NCI-H2227 (cell line): ENCODE data around the gene FOXA2.

Source experiments
- DNase-seq: peaks from one replicate; lab custom pipeline; 2025; ENCODE audit not compliant: unreplicated experiment; lab: John Stamatoyannopoulos, UW

FOXA2 gene

DNA sequence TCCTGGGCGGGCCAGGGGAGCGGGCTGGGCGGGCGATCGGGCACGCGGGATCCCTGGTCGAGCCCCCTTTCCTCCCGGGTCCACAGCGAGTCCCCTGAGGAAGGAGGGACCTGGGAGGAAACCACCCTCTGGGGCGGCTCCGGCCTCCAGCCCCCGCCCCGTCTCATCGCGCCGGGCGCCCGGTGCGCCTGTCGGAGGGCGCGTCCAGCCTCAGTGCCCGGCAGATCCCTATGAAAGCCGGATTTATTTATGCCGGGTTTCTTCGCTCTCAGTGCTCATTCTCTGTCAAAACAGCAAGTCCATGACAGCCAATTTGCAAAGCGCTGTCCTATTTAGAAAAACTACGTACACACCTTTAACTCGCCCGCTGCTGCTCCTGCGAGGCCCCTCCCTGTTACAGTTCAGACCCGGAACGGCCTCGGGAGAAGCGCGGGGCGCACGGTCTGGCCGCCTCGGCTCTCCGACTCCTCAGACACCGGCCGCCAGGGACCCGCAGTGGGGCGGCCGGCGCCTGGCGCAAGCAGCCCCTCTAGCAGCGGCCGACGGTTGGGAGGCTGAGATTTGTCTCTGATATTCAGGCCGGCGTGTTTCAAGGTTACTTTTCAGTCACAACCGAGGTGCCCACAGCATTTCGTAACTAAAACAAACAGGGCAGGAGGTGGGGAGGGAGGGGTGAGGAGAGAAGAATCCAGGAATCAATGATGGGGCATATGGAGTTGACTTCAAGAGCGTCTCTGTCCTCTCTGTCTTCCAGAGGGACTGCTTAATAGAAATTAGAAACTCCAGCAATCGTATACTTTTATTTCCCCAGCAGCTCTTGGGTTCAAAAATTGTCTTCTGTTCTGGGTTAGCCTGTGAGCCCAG, 782 bp upstream of the FOXA2 start:
- no peak for DNase-seq

DNA sequence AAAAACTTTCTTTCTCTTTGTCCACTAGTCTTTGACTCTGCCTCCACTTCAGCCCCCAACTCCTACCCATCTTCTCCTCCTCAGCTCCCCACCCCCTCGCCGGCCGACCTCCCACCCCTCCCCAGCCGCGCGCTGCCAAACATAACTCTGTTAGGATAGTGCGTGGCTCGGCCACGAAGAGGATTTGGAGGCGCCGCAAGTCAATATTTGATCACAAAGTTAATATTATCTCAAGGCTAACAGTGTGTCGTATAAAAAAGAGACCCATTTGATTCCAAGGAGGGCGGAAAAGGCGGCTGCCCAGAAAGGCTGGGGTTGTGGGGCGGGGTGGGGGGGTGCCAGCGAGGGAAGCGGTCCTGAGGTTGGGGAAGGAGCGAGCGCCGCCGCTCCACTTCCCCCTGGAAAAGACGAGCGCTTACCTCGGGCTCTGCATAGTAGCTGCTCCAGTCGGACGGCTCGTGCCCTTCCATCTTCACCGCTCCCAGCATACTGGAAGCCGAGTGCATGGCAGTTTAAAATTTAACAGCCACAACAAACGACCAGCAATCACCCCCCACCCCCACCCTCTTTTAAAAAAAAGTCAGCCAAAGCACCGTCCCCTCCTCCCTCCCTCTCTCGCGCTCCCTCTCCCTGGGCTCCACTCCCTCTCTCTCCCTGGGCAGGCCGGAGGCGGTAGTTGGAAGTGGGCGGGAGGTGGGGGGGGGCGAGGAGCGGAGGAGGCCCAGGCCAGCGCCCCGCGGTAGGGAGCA, 425 bp downstream of the FOXA2 start:
- DNase-seq: no peak

DNA sequence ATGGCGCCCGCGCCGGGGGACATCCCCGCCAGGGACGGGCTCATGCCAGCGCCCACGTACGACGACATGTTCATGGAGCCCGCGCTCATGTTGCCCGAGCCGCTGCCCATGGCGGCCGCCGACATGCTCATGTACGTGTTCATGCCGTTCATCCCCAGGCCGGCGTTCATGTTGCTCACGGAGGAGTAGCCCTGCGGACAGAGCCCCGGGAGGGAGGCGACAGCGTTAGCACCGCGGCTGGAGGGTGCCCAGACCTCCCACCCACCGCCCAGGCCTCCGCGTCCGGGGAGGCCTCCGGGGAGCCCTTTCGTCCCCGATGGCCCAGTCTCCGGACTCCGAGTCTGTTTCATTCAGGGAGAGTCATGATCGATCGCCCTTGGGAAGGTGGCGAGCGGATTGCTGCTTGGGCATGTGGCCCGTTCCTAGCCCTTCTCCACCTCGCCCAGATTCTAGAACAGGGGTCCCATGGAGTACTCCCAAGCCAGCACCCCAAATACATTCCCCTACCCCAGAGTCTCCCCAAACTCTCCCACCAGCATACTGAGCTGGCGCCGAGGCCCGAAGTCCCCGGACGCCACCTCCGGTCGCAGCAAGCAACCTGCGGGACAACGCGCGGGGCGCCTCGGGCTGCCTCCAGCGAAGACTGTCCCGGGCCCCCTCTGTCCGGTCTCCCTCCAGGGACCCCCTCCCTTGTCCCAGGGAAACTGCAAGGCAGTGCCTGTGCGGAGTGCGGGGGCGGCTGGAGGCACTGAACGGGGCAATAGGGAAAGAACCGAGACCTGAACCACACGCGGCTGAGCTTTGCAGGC, 1.2 kb downstream of the FOXA2 start:
- DNase-seq: no peak

DNA sequence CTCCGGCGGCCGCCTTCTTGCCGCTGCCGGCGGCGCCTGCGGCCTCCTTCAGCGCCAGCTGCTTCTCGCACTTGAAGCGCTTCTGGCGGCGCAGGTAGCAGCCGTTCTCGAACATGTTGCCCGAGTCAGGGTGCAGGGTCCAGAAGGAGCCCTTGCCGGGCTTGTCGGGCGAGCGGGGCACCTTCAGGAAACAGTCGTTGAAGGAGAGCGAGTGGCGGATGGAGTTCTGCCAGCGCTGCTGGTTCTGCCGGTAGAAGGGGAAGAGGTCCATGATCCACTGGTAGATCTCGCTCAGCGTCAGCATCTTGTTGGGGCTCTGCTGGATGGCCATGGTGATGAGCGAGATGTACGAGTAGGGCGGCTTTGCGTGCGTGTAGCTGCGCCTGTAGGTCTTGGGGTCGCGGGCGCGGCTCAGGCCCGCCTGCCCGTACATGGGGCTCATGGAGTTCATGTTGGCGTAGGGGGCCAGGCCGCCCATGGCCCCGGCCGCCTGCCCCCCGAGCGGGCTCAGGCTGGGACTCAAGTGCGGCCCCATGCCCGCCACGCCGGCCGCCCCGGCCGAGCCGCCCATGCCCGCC, 1.9 kb downstream of the FOXA2 start:
- DNase-seq: no peak

DNA sequence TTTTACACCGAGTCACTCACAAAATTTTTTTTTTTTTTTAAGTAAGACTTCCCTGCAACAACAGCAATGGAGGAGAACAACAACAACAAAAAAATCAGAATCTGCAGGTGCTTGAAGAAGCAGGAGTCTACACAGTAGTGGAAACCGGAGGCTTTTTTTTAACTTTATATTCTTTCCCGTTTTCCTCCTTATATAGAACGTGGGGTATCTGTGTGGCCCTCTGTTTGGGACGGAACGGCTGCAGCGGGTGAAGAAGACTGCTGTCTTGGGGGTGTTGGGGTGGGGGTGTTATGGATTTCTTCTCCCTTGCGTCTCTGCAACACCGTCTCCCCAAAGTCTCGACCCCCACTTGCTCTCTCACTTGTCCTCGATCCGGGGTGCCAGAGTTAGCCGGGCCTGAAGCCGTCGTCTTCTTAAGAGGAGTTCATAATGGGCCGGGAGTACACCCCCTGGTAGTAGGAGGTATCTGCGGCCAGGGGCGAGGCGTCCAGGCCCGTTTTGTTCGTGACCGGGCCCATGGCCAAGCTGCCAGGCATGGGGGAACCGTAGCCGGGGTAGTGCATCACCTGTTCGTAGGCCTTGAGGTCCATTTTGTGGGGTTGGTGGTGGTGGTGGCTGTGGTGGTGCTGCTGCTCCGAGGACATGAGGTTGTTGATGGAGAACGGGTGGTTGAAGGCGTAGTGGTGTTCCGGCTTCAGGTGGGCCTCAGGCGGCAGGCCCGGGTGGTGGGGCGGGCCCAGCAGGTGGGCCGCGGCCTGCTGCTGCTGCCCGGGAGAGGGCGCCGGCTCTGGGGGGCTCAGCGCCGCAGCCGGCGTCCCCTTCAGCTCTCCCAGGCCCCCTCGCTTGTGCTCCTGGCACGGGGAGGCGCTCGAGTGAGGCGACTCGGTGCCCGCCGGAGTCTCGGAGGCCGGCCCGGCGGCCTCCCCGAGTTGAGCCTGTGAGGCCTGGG, 2.7 kb downstream of the FOXA2 start:
- no peak for DNase-seq

DNA sequence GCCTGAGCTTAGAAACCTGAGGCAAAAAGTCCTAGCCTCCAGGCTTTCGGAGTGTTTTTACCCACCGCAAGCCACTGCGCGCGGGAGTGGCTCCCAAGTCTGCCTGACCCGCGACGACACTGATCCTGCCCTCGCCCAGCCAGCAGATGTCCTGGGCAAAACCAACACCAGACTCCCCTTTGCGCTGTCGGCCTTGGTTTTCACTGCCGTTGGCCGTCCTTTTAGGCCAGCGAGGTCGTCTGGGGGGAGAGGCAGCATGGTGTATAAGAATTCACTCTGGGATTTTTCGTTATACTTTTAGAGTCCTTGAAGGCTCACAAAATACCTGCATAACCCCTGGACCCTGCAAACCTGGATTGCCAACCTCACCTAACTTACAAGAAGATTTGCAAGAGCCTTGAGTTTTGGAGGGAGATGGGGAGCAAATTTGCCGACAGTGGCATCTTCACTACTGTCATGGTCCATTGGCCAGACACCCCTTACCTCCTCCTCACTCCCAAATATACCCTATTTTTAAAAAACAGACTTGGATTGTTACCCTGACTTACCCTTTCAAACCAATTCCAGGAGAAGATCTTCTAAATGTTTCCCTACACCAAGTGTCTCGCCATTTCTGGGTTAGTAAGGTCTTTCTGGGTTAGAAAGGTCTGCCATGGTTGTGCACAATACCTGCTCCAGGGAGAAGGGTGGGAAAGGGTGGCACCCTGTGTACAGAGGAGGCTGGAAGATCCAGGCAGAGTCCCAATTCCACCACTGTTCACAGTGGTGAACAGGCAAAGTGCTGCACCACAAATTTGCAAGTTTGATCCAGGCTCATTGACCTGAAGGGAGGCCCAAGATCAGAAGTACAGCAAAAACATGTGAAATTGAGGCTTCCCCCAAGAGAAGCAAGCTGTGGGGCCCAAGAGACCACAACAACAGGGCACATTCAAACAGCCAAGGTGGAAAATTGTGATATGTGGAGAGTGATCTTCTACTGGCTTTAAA, 4.4 kb downstream of the FOXA2 start:
- DNase-seq: no peak

DNA sequence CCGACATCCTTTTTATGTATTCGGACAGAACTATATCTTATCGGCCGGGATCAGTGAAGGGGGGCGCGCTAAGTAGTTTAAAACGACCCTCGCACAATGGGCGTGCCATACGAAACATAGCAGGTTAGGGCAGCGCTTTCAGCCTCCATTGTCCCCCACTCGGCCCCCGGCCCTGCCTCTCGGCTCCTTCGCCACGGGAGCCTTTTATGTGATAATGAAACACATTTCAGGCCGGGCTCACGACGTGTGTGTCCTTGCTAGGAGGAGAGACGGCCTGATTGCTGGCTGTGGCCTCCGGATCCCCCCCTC, 5.3 kb downstream of the FOXA2 start:
- DNase-seq: no peak

DNA sequence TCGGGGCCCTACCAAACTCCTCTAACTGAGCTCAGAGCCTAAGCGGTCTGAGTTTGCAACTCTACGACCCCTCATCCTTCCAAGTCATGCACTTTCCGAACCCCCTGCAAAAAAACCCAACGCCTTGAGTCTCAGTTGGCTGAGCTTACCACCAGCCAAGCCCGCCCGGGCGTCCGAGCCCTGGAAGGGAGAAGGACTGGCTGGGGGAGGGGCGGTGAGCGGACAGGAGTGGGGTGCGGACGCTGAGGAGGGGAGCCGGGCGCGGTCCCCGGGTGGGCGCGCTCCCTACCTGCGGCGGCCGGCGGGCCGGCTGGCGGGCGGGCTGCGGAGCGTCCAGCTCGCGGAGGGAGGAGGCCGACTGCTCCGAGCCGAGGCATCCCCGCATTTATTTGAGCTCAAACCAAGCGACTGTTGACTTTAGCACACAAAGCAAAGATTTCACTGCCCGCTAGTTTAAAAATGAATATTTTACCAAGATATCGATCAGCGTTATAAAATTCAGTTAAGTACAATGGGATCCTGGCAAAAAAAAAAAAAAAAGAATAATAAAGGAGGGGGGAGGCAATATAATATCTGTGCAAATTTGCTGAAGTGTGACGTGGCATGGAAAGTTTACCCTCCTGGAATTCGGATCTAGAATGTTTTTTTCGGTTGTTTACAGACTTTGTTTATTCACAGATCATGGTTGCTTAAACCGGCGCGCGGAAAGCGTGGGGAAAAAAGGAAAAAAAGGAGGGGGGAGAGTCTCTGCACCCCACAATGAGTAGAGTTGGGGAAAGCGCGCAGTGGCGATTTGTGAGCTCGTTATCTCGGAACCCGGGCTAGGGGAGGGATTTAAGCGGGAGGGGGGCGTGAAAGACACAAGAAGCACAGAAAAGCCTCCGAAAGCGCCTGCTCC, 5.9 kb downstream of the FOXA2 start:
- no peak for DNase-seq

DNA sequence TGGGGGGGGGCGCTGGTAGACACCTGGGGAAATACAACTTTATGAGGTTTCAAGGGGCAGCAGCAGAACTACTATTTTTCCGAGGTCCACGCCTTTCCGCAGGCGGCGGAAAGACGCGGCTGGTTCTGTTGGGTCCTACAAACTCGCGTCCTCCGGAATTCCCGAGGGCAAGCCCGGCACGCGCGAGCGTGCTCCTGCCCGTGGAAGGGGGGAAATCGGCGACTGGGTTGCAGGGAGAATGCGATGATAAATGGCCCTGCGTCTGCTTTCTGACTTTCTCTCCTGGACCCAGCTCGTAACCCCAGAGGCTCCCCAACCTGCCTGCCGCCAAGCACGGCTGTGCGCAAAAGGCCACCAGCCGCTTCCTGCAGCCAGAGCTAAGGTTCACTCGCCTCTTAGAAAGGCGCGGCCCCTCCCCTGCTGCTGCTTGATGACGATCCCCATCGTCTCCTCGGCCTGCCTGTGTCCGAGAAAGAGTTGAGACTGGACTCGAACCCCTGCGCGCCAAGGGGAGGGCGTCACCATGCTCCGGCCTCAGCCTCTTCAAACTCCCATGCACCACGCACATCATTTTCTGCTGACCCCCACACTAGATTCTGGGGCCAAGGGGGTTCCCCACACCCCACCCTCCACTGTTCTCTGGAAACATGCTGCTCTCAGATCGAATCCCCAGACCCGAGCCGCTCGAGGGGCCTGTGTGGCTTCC, 6.7 kb downstream of the FOXA2 start:
- no peak for DNase-seq

DNA sequence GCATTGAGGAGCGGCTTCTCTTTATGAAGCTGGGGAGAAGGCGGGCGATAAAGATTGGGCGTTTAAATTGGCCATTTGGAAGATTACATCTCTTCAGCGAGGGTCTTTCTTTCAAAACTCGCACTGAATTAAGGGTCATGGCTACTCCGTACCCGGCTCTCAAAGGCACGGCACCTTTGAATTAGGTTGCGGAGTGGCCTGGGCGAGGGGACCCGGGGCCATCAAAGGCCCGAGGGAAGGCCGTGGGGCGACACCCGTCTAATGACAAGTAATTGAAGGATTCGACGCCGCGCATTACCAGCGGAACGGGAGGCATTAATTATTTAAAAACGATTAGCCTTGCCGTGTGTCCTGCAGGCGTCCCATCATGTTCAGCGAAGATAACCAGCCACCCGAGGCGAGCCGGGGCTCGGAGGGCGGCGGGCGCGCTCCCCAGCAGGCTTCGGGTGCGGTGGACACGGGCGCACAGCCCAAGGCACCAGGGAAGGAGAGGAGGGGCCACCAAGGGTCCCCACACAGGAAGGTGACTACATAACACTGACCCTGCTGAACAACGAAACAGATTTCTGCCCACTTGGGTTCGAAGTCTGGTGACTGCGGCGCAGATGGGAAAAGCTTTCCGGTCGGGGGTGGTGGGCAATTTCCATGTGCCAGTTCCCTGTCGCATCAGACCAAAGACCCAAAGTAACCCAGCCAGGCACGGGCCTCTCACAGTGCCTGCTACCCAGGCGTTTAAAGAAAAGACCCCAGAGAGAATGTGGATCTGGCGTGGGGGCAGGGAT, 7.4 kb downstream of the FOXA2 start:
- no peak for DNase-seq

DNA sequence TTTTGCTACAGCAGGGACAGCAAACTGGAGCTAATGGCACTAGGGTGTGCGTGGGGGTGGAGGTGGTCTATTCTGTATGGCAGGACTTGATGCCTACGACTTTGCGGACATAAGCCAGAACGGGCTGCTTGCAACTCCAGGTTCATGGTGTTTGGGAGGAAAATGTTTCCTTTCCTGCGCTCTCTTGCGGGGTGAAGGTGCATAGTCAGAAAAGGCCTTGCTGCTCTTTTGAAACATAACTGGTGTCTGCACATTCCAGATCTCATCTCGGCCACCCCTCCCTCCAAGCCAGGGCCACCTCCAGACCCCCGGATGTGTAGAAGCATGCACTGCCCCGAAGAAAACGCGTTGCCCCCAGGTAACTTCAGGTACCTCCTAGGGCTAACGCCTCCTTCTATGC, 8.1 kb downstream of the FOXA2 start:
- no peak for DNase-seq

DNA sequence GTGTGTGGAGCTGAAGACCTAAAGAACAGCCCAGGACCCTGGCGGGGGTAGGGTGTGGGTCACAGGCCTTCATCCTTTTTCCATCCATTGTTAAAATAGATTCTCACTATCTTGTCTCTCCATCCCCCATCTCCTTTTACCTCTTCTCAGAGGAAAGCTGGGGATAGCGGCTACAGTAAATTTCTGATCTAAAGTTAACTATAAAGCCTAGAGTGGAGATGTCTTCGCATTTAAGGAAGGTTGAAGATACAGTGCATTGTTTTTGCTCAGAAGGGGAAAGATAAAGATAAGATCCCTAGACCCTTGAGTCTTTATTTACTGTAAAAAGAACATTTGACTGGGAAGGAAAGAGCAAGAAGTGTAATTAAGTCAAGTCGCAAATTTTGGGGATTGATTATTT, 8.6 kb downstream of the FOXA2 start:
- no peak for DNase-seq

DNA sequence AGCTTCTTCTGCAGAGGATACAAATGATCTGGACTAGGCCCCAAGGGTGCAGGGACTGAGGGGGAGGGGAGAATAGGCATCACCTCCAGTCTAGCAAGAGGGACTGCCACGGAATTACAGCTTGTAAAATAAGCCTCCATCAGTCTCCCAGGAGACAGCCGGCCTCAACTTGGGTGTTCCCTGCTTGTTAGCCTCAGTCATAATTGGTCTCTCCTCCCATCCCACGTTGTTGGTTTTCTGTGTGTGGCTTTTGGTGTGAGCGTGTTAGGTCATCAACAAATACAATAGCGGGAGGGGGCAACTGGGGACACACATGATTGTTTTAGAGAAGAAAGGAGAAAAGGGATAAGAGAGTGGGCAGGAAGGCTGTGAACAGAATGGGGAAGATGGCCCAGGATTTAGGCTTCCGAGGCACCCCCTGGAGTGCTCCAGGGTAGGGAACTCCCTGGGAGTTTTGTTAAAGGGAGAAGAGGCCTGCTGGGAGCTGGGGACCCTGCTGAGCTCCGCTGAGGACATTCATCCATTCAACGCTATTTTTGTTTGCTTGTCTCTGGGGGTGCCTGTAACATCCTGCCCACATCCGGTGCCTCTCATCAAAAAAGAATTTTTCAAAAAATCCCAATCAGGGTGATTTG, 9.2 kb downstream of the FOXA2 start:
- no peak for DNase-seq

DNA sequence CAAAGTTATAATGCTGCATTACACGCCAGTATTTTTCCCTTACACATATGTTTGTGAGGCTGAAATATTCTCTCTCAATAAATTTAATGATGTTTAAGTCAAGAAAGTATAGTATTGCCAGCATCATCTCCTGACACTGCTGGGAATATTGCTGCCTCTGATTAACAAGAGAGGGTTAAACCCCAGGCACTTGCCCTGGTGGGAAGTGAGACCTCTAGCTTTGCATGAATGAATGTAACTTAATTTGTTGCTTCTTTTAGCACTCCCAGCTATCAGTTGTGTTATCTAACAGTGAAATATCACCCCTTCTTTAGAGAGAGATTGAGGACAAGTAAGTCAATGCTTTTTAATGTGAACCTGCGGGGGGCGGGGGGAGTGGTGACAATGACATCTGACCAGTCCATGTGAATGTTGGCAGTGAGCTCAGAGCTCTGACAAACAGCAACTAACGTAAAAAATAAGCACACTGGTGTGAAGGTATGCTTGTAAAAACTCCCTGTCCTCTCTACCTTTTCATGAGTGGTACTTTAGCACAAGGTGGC, 9.8 kb downstream of the FOXA2 start:
- DNase-seq: no peak

DNA sequence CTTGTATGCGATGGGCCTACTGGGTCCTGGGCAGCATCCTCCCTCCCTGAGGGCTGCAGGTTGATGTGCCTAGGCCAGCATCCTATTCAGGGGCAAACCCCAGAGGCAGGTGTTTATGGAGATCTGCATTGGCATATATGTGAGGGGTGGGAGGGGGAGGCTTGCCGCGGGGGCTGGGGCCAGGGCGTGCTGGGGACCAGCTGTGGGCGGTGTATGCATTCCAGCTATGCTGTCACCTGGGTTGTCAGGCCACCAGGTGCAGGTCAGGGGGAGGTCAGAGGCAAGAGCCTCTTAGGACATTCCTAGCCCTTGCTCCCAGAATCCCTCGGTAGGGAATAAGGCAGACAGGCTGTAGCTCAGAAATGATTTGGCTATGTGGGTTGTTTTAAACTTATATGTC, 11.9 kb downstream of the FOXA2 start:
- DNase-seq: no peak

DNA sequence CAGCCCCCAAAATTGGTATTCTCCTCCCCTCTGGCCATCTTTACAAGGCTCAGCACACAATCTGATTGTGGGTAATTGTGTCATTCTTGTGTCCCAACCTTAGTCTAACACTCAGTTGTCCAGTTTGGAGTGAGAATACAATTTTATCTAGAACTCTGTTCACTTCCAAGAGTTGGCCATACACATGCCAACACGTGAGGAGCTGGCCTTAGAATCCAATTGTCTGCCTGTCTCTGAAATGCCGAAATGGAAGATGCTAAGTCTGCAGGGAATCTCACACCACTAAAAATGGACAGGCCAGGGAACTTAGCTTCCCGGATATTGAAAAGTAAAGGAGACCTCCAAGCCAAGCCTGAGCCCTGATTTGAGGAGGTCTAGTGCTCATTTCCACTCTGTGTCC, 12.3 kb downstream of the FOXA2 start:
- DNase-seq: no peak
